CD4-positive, alpha-beta T cell (primary cell): ENCODE results near the gene H2AZ2. TPM values are rescaled to one million over a fixed set of nuclear protein-coding genes. Genes with fewer than 3 reads are reported as not detected.

Experiments
- ATAC-seq: fragments of 200-7000 bp; cut with Tn5 transposase; one replicate; pipeline ENCODE4 v1.10.0; 2022; ENCODE audit warnings: mild to moderate bottlenecking; ENCODE audit not compliant: poor library complexity
- CTCF ChIA-PET: fragments of 350-600 bp; sonication (Branson Sonifier 250); formaldehyde crosslinking; loops from one replicate; lab custom pipeline; 2021; ENCODE audit warnings: antibody characterized with exemption, inconsistent platforms; lab: Charles Lee
- POLR2A ChIA-PET: fragments of 350-600 bp; sonication (Branson Sonifier 250); formaldehyde crosslinking; loops from one replicate; lab custom pipeline; 2021; ENCODE audit warnings: antibody characterized with exemption, inconsistent platforms; lab: Charles Lee
- DNase-seq, 14 experiments: peaks; one replicate each; pipeline ENCODE4 v3.0.0-alpha.2; 2013 to 2020; ENCODE audit warnings: mixed read lengths in 2 of 14
- H3K27ac ChIP-seq, 2 donors: one replicate each; pipeline versions ENCODE4 v1.5.1 to v1.7.0; 2013; ENCODE audit warnings: low read length in 2 of 2, low read depth in 1 of 2, mild to moderate bottlenecking in 1 of 2
- H3K27me3 ChIP-seq, 2 experiments: 1 replicate in 1 of 2; 2 replicates in 1 of 2; pipeline versions ENCODE4 v1.6.1 to v1.7.0; 2013; ENCODE audit warnings: low read length in 2 of 2, control low read depth in 1 of 2, mild to moderate bottlenecking in 1 of 2, moderate library complexity in 1 of 2; ENCODE audit not compliant: insufficient read depth in 2 of 2, control insufficient read depth in 1 of 2
- H3K36me3 ChIP-seq: one replicate; pipeline ENCODE4 v1.6.1; 2013; ENCODE audit warnings: low read length, control low read depth; ENCODE audit not compliant: insufficient read depth
- H3K4me1 ChIP-seq: one replicate; pipeline ENCODE4 v1.6.1; 2013; ENCODE audit warnings: low read length, control low read depth; ENCODE audit not compliant: insufficient read depth
- H3K4me3 ChIP-seq: one replicate; pipeline ENCODE4 v1.5.1; 2013; ENCODE audit warnings: mild to moderate bottlenecking, low read length, moderate library complexity
- H3K9me3 ChIP-seq, 2 experiments: 1 replicate in 1 of 2; 2 replicates in 1 of 2; pipeline versions ENCODE4 v1.6.1 to v1.7.0; 2013; ENCODE audit warnings: low read length in 2 of 2, mild to moderate bottlenecking in 2 of 2, control low read depth in 1 of 2, moderate library complexity in 1 of 2; ENCODE audit not compliant: control insufficient read depth in 1 of 2, insufficient read depth in 1 of 2
- H3K27ac Mint-ChIP-seq: one replicate; pipeline ENCODE4 v1.8.0; 2020; ENCODE audit warnings: mixed read lengths
- H3K27me3 Mint-ChIP-seq: one replicate; pipeline ENCODE4 v1.8.0; 2021; ENCODE audit warnings: mixed read lengths
- H3K36me3 Mint-ChIP-seq: one replicate; pipeline ENCODE4 v1.8.0; 2021; ENCODE audit warnings: low read depth, mixed read lengths
- H3K4me1 Mint-ChIP-seq: one replicate; pipeline ENCODE4 v1.8.0; 2021; ENCODE audit warnings: low read depth, mixed read lengths
- H3K4me3 Mint-ChIP-seq: one replicate; pipeline ENCODE4 v1.8.0; 2020; ENCODE audit warnings: mild to moderate bottlenecking, mixed read lengths
- H3K9me3 Mint-ChIP-seq: one replicate; pipeline ENCODE4 v1.8.0; 2020; ENCODE audit warnings: mixed read lengths
- CTCF ChIP-seq: fragments of 200-600 bp; IDR thresholded peaks from one replicate; pipeline ENCODE4 v1.8.0; 2022; ENCODE audit warnings: antibody characterized with exemption, mild to moderate bottlenecking
- intact Hi-C, 2 experiments: fragments of 100-400 bp; cut with DNase I in 1 of 2; cut with micrococcal nuclease in 1 of 2; formaldehyde crosslinking; loops; one replicate each; pipeline versions ENCODE4 v1.15.1 to v1.9.0; 2023 to 2025; cut with DNase I, micrococcal nuclease
- total RNA-seq, 174 experiments: library from RNA in 2 of 174; stranded (reverse) in 2 of 174; gene quantifications; one replicate each; pipeline ENCODE4 v1.2.3 and lab custom pipeline; 2021 to 2026

Gene H2AZ2
- total RNA-seq, 2 experiments from 2014 or later = 145 to 156 TPM

- intact Hi-C loops = no loop called here
- no peak for TF ChIP-seq CTCF
- H3K4me1 Mint-ChIP-seq = peaks cover 28% of the 10 kb centered on the region
- no peaks in the 10 kb centered on the region for H3K9me3 ChIP-seq
- no peak overlapping the region for H3K27ac Mint-ChIP-seq
- no peaks in the 10 kb centered on the region for H3K27me3 Mint-ChIP-seq
- peaks cover 67% of the 10 kb centered on the region for H3K36me3 ChIP-seq
- no peak overlapping the region for H3K4me3 ChIP-seq
- no peak overlapping the region for H3K4me3 Mint-ChIP-seq
- H3K4me1 ChIP-seq = peaks cover 7% of the 10 kb centered on the region
- ChIA-PET CTCF (no interaction called here), POLR2A (interaction anchor here (0.8 to 1.0 kb wide), 3 partner anchors 8 to 42 kb away, joined by 3 to 5 read pairs (median 3); no protein-coding TSS in a partner anchor)
- no peaks in the 10 kb centered on the region for H3K9me3 Mint-ChIP-seq
- ATAC-seq (no peak), DNase-seq (no peak)
- no peak overlapping the region for H3K27ac ChIP-seq
- no peaks in the 10 kb centered on the region for H3K27me3 ChIP-seq
- H3K36me3 Mint-ChIP-seq = peaks cover 77% of the 10 kb centered on the region
These were observed 9.1 kb downstream of the H2AZ2 start for GRCh38 chr7:44838751-44839150.

GRCh38 chr7:44827567-44827966 is 20.3 kb downstream of the H2AZ2 start:
- Mint-ChIP-seq H3K4me1 (peaks cover 5% of the 10 kb centered on the region), H3K9me3 (no peaks in the 10 kb centered on the region), H3K36me3 (peaks cover 74% of the 10 kb centered on the region), H3K4me3 (no peak overlapping the region), H3K27me3 (no peaks in the 10 kb centered on the region), H3K27ac (peak overlapping the region; percentile 61)
- no peak overlapping the region for H3K4me3 ChIP-seq
- ChIA-PET POLR2A (interaction anchor here (1.3 kb wide), 1 partner anchor 19 kb away, joined by 3 read pairs; no protein-coding TSS in a partner anchor), CTCF (interaction anchor here (1.0 to 1.1 kb wide), 2 partner anchors 20 to 104 kb away, joined by 3 read pairs; partner anchors contain the start of gene H2AZ2)
- no peak for ATAC-seq
- H3K27me3 ChIP-seq = no peaks in the 10 kb centered on the region
- intact Hi-C loops = no loop called here
- no peak for DNase-seq
- no peaks in the 10 kb centered on the region for H3K4me1 ChIP-seq
- H3K9me3 ChIP-seq = no peaks in the 10 kb centered on the region
- H3K36me3 ChIP-seq = peaks cover 55% of the 10 kb centered on the region
- no peak for TF ChIP-seq CTCF
- no peak overlapping the region for H3K27ac ChIP-seq

GRCh38 chr7:44824894-44825526 is 22.9 kb downstream of the H2AZ2 start:
- Mint-ChIP-seq H3K4me1 (peaks cover 5% of the 10 kb centered on the region), H3K27ac (peak overlapping the region; percentile 8), H3K36me3 (peaks cover 49% of the 10 kb centered on the region), H3K9me3 (no peaks in the 10 kb centered on the region), H3K27me3 (no peaks in the 10 kb centered on the region), H3K4me3 (no peak overlapping the region)
- ChIA-PET CTCF (interaction anchor here (1.3 to 1.5 kb wide), 2 partner anchors 32 to 311 kb away, joined by 3 read pairs; no protein-coding TSS in a partner anchor), POLR2A (interaction anchor here (1.4 to 1.5 kb wide), 3 partner anchors 11 to 27 kb away, joined by 3 to 4 read pairs (median 4); no protein-coding TSS in a partner anchor)
- H3K9me3 ChIP-seq = no peaks in the 10 kb centered on the region
- peaks cover 29% of the 10 kb centered on the region for H3K36me3 ChIP-seq
- intact Hi-C loops = no loop called here
- no peak for TF ChIP-seq CTCF
- no peaks in the 10 kb centered on the region for H3K4me1 ChIP-seq
- H3K4me3 ChIP-seq = no peak overlapping the region
- DNase-seq (no peak), ATAC-seq (no peak)
- H3K27me3 ChIP-seq = no peaks in the 10 kb centered on the region
- H3K27ac ChIP-seq = peak overlapping the region in 1 of 2 donors; percentile 14
